ENCODE data around the gene TTC34. TPM values are rescaled to one million over a fixed set of nuclear protein-coding genes. Genes with fewer than 3 reads are reported as not detected.

The TTC34 gene
- total RNA-seq, 4 donors from 2014 or later: 0.17 to 0.56 TPM; not detected in 2

DNA sequence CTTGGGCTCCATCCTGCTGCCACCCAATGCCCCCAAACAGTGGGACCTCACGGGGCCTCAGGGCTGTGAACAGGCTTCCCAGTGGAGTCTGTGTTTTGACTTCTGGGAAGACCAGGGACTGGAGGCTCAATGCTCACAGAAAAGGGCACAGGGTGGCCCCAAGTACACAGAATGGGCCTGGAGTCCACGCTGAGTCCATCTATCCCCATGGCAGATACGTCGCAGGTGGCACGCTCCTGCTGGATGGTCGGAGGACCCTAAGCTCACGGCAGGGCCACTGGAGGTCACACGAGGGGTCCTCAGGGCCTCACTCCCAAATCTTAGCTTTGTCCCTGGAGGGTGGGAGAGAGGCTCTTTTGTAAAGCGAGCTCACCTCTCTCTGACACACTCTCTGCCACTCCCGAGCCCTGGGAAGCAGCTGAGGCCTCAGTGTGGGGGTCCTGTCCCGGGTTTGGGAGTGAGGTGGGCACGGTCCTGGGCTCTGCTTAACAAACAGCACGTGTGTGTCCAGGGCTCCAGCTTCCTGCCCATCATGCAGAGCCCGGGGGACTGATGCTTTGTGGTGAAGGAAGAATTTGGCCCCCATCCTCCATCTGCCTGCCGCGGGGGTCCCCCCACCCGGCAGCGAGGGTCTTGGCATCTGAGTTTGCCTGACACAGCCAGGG lies 27.2 kb upstream of the TTC34 start:
- 64% methylated on average over 2 of the region's 18 CpGs for WGBS
- peaks cover 65% of the 10 kb centered on the region for H3K27me3 ChIP-seq
- no peak overlapping the region for H3K27ac ChIP-seq
- DNase-seq (ENCODE audit: low spot score in 2 of 2): no peak
- H3K9me3 ChIP-seq: no peaks in the 10 kb centered on the region
- no peak overlapping the region for H3K4me3 ChIP-seq
- TF ChIP-seq POLR2AphosphoS5 (IDR thresholded peaks at IDR 0.05): no peak
- TF ChIP-seq CTCF (IDR thresholded peaks at IDR 0.05): no peak
- H3K4me1 ChIP-seq: no peaks in the 10 kb centered on the region
- H3K36me3 ChIP-seq: no peaks in the 10 kb centered on the region

DNA sequence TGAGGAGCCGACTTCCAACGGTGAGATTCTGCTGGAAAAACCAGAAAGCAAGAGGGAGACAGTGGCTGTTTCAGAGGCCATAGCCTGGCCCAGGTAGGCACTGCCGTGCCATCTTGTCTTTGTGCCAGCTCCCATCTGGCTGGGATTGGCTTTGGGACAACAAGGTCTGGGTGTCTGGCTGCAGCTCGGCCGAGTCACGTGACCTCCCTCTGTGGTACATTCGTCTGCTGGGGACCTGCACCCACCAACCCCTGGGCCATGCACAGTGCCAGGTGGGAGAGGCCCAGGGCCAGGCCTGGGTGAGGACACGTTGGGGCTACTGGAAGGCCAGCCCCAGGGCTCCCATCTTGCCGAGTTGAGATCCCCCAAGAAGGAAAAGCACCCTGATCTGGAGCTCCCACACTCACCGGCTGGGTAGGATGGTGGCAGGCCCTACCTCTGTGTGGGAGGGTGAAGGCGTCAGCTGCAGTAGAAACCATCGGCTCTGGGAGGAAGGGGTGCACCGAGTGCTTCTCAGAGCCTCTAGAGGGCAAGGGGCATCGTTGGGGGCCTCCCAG lies 25.3 kb upstream of the TTC34 start:
- Histone ChIP-seq H3K4me3 (no peak overlapping the region), H3K27me3 (peaks cover 65% of the 10 kb centered on the region), H3K4me1 (peaks cover 2% of the 10 kb centered on the region), H3K9me3 (no peaks in the 10 kb centered on the region), H3K36me3 (no peaks in the 10 kb centered on the region), H3K27ac (no peak overlapping the region)
- TF ChIP-seq POLR2A (IDR thresholded peaks at IDR 0.05) (no peak), CTCF (IDR thresholded peaks at IDR 0.05) (no peak), EP300 (IDR thresholded peaks at IDR 0.05) (no peak), POLR2AphosphoS5 (IDR thresholded peaks at IDR 0.05) (no peak)
- DNase-seq (ENCODE audit: low spot score in 2 of 2): no peak
- 74% methylated on average over 8 of the region's 14 CpGs for WGBS

- Histone ChIP-seq H3K27ac (no peak overlapping the region), H3K27me3 (peaks cover 65% of the 10 kb centered on the region), H3K9me3 (no peaks in the 10 kb centered on the region), H3K36me3 (no peaks in the 10 kb centered on the region), H3K4me3 (no peak overlapping the region), H3K4me1 (peaks cover 4% of the 10 kb centered on the region)
- WGBS: 88% methylated on average over 5 of the region's 15 CpGs
- TF ChIP-seq POLR2AphosphoS5 (IDR thresholded peaks at IDR 0.05): no peak
- TF ChIP-seq POLR2A (IDR thresholded peaks at IDR 0.05): no peak
- no peak for TF ChIP-seq EP300 (IDR thresholded peaks at IDR 0.05)
- no peak for TF ChIP-seq CTCF (IDR thresholded peaks at IDR 0.05)
- no peak for DNase-seq (ENCODE audit: low spot score in 2 of 2)
These were observed 24.8 kb upstream of the TTC34 start for GRCh38 chr1:2826316-2826715.

- no peak for DNase-seq (ENCODE audit: low spot score in 2 of 2)
- Histone ChIP-seq H3K4me3 (no peak overlapping the region), H3K27ac (no peak overlapping the region), H3K27me3 (peaks cover 64% of the 10 kb centered on the region), H3K9me3 (no peaks in the 10 kb centered on the region), H3K4me1 (peaks cover 4% of the 10 kb centered on the region), H3K36me3 (no peaks in the 10 kb centered on the region)
- WGBS: 72% methylated on average over 9 of the region's 18 CpGs
- TF ChIP-seq CTCF (IDR thresholded peaks at IDR 0.05) (no peak), EP300 (IDR thresholded peaks at IDR 0.05) (no peak), POLR2AphosphoS5 (IDR thresholded peaks at IDR 0.05) (no peak), POLR2A (IDR thresholded peaks at IDR 0.05) (no peak)
These were observed 24.1 kb upstream of the TTC34 start for GRCh38 chr1:2825487-2826189.

DNA sequence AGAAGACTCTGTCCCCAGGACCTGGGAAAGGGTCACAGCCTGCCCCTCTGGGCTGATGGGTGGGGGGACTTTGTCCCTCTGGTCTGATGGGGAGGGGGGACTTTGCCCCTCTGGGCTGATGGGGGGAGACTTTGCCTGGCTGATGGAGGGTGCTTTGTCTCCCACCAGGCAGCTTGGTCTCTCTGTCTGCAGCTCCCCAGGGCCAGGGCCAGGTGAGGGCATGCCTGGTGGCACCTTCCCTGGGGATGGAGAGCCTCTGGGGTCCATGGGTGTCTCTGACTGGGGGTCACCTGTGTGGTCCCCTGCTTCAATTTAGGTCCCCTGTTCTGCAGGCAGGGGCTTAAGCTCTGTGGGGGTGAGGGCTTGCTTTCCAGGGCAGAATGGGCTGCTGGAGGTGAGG lies 23.5 kb upstream of the TTC34 start:
- no peak for DNase-seq (ENCODE audit: low spot score in 2 of 2)
- Histone ChIP-seq H3K36me3 (no peaks in the 10 kb centered on the region), H3K9me3 (no peaks in the 10 kb centered on the region), H3K27ac (no peak overlapping the region), H3K4me3 (no peak overlapping the region), H3K27me3 (peaks cover 61% of the 10 kb centered on the region), H3K4me1 (peaks cover 4% of the 10 kb centered on the region)
- TF ChIP-seq EP300 (IDR thresholded peaks at IDR 0.05): no peak
- TF ChIP-seq CTCF (IDR thresholded peaks at IDR 0.05): no peak
- no peak for TF ChIP-seq POLR2A (IDR thresholded peaks at IDR 0.05)
- TF ChIP-seq POLR2AphosphoS5 (IDR thresholded peaks at IDR 0.05): no peak
